Stimulated activated naive CD4-positive, alpha-beta T cell treated with Interleukin-2 at 50 U/mL for 16 hours (primary cell): ENCODE results near the gene DCAF17.
"Not testable (repeated sequence)": the region's sequence is repeated elsewhere in the genome, so short reads cannot be mapped to it uniquely, and the experiment has no call there.

Experiments
- DNase-seq: peaks from one replicate; lab custom pipeline; 2025; lab: John Stamatoyannopoulos, UW

The DCAF17 gene

GRCh38 chr2:171513719-171514160 is 79.7 kb downstream of the DCAF17 start:
- DNase-seq, result no peak

DNA sequence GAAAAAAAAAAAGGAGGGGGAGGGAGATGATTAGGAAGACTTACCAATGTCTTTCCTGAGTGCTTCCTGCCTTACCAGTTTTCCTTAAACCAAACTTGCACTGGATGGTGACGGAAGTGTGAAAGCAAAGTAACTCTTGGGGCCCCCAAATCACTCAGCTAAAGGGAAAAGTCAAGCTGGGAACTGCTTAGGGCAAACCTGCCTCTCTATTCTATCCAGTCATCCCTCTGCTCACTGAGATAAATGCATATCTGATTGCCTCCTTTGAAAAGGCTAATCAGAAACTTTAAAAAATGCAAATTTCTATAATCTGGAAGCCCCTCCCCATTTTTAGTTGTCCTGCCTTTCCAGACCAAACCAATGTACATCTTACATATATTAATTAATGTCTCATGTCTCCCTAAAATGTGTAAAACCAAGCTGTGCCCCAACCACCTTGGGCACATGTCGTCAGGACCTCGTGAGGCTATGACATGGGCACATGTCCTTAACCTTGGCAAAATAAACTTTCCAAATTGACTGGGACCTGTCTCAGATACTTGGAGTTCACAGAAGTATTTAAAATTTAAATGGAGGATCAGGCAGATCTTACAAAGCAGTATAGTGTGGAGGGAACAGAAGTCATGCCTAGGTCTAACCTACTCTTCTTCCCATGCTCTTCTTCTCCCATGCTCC is 81.0 kb downstream of the DCAF17 start:
- no peak for DNase-seq

- no peak for DNase-seq
Measured at GRCh38 chr2:171515672-171516298, 81.8 kb downstream of the DCAF17 start.

DNA sequence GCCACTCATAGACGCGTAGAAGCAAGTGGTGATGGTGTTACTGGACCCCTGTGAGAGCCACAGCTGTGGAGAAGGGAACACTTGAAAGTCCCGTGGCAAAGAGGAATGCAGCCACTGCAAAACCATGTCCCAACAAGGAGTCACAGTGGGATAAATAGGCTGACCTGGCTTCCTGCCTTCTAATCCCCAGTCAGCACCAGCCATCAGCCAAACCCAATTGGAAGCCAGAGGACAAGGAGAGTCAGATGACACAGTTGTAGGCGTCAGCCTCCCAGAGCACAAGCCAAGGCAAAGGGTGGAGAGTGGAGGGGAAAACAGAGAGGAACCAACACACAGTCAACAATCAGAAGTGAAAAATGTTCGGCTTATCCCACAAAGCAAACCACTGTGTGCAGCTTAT is 82.8 kb downstream of the DCAF17 start:
- DNase-seq, result no peak

DNA sequence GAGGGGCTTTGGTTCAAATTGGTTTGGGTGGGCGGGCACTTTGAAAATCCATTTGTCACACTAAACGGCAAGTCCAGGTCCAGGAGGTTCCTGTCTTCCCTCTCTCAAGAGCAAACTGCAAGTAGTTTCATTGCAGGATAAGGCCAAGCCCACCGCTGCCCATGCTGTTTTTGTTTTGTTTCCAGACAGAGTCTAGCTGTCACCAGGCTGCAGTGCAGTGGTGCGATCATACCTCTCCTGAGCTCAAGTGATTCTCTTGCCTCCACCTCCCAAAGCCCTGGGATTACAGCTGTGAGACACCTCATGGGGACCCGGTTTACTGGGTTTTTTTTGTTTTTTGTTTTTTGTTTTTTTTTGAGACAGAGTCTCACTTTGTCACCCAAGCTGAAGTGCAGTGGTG is 86.4 kb downstream of the DCAF17 start:
- no peak for DNase-seq

- no peak for DNase-seq
Measured at GRCh38 chr2:171521361-171522051, 87.5 kb downstream of the DCAF17 start.

DNA sequence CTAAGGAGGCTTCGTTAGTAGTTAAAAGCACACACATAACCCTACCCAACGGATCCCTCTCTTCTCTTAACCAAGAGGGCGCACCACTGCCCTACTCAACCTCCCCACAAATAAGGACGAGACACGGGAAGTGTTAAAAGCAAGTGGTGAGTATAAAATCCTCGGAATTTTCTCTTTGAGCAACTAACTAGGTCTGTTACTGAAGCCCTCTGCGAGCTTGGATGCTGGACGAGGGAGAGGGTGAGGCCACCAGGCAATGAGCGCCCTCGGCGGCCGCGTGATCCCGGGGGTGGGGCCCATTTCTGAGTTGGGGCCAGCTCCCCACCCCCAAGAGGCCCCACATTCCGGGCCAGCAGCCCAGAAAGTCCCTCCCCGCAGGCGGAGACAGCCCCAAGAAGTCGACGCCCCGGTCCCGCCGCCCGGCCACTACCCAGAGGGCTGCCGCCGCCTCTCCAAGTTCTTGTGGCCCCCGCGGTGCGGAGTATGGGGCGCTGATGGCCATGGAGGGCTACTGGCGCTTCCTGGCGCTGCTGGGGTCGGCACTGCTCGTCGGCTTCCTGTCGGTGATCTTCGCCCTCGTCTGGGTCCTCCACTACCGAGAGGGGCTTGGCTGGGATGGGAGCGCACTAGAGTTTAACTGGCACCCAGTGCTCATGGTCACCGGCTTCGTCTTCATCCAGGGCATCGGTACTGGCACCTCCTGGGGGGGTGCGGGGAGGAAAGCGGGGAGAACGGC is 88.2 kb downstream of the DCAF17 start, which contains the start of gene CYBRD1:
Gene CYBRD1, plus strand, starts transcription at position 423 of the 736 bp plus-strand sequence. Its CDS starts 72 bp downstream, at position 495.
- peak; percentile 8 for DNase-seq

DNA sequence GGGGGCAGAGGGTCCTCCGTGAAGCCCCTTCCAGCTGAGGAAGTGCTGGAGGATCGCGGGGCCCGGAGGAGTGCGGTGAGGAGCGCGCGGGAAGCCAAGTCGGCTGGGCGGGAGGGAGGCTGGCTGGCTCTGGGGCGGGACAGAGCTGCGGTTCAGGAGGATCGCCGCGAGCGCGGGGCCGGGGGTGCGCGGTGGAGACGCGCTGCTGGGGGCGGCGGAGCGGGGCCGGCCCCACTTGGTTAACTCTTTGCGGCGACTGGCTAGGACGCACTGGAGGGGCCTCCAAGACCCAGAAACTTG is 88.7 kb downstream of the DCAF17 start:
- no peak for DNase-seq

- DNase-seq, result no peak
Measured at GRCh38 chr2:171523088-171524017, 89.3 kb downstream of the DCAF17 start.

GRCh38 chr2:171524018-171524401 is 90.0 kb downstream of the DCAF17 start:
- DNase-seq, result no peak

- no peak for DNase-seq
Measured at GRCh38 chr2:171529914-171530313, 95.9 kb downstream of the DCAF17 start.

DNA sequence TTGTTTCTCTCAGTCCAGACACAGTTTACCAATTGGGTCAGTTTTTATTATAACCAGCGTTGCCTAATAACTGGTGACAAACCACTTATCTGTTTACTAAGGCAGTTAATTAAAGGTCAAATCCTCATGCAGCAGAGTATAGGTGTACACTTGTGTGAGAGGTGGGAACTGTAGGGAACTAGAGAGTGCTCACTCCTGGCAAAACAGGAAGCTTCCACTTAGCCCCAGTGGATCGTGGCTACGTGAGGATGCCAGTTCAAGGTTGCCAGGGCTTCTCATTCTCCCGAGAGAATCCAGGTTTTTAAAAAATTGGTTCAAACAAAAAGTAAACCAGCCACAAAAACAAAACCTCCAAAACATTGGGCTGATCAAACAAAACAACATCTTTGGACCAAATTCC is 96.4 kb downstream of the DCAF17 start:
- no peak for DNase-seq

- not testable (repeated sequence) for DNase-seq
Measured at GRCh38 chr2:171530859-171531258, 96.8 kb downstream of the DCAF17 start.

GRCh38 chr2:171531291-171531690 is 97.3 kb downstream of the DCAF17 start:
- no peak for DNase-seq

GRCh38 chr2:171531836-171532450 is 97.9 kb downstream of the DCAF17 start:
- DNase-seq, result no peak

DNA sequence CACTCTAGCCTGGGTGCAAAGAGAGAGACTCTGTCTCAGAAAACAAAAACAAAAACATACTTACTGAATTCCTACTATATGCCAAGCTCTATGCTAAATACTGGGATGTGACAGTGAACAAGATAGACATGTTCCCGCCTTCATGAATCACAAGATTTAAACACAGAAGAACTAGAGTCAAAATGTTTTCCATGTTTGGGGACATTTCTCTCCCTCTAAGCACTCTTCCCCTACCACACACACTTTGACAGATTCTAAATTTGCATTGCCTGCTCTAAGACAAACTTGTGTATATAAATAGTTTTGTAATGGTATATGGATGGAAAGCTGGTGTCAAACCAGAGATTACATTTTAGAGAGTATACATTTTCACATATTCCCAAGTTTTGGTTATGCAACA is 99.3 kb downstream of the DCAF17 start:
- no peak for DNase-seq
